Measurements from ENCODE around the gene SRSF5.

- no peak for TF ChIP-seq EGR1 (IDR thresholded peaks at IDR 0.05)
- TF ChIP-seq, protein P1, sequence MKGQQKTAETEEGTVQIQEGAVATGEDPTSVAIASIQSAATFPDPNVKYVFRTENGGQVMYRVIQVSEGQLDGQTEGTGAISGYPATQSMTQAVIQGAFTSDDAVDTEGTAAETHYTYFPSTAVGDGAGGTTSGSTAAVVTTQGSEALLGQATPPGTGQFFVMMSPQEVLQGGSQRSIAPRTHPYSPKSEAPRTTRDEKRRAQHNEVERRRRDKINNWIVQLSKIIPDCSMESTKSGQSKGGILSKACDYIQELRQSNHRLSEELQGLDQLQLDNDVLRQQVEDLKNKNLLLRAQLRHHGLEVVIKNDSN (IDR thresholded peaks at IDR 0.05) = no peak
- TF ChIP-seq RAD21 (IDR thresholded peaks at IDR 0.05; ENCODE audit: low read depth) = no peak
- TF ChIP-seq, protein P2, sequence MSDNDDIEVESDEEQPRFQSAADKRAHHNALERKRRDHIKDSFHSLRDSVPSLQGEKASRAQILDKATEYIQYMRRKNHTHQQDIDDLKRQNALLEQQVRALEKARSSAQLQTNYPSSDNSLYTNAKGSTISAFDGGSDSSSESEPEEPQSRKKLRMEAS (IDR thresholded peaks at IDR 0.05) = no peak
- TF ChIP-seq TAF1 (IDR thresholded peaks at IDR 0.05; ENCODE audit: low read depth) = no peak
- no peak for TF ChIP-seq EP300 (IDR thresholded peaks at IDR 0.05; ENCODE audit: borderline replicate concordance)
- no peak for TF ChIP-seq ZBTB7A (IDR thresholded peaks at IDR 0.05; ENCODE audit: low read depth)
- no peak for TF ChIP-seq FOXM1 (IDR thresholded peaks at IDR 0.05; ENCODE audit: borderline replicate concordance, low read depth)
- TF ChIP-seq CREB1 (IDR thresholded peaks at IDR 0.05; ENCODE audit: low read depth) = no peak
- no peak for TF ChIP-seq REST (IDR thresholded peaks at IDR 0.05; ENCODE audit: low read depth)
- TF ChIP-seq NFIC (IDR thresholded peaks at IDR 0.05) = no peak
Observed at GRCh38 chr14:69798339-69798735, 31.4 kb downstream of the SRSF5 start.
